Keratinocyte (primary cell): Measurements from ENCODE around the gene KCNAB2. TPM values are rescaled to one million over a fixed set of nuclear protein-coding genes. Genes with fewer than 3 reads are reported as not detected.

Experiments used
- DNase-seq: peaks from one replicate; pipeline ENCODE4 v3.0.0-alpha.2; 2011; ENCODE audit warnings: low read depth, missing footprints, low spot score
- FAIRE-seq: peaks from 2 replicates; lab custom pipeline; 2011; peaks lifted over from hg19 to GRCh38; lab: Jason Lieb, UNC
- H2AFZ ChIP-seq: 2 replicates; pipeline ENCODE4 v1.6.0; 2012; ENCODE audit warnings: low read length, control low read depth, inconsistent platforms; ENCODE audit not compliant: control insufficient read depth
- H3K27ac ChIP-seq: 2 replicates; pipeline ENCODE4 v1.5.1; 2011; ENCODE audit warnings: low read length; ENCODE audit not compliant: control insufficient read depth, insufficient read depth
- H3K27me3 ChIP-seq: 3 replicates; pipeline ENCODE4 v1.6.0; 2011; ENCODE audit warnings: low read length; ENCODE audit not compliant: control insufficient read depth, insufficient read depth; ENCODE audit errors: extremely low read depth
- H3K36me3 ChIP-seq, 2 experiments: 2 replicates in 1 of 2; 3 replicates in 1 of 2; pipeline ENCODE4 v1.5.1; 2011; ENCODE audit warnings: low read length in 2 of 2, mild to moderate bottlenecking in 1 of 2; ENCODE audit not compliant: control insufficient read depth in 2 of 2, insufficient read depth in 2 of 2; ENCODE audit errors: extremely low read depth in 1 of 2
- H3K4me1 ChIP-seq: 3 replicates; pipeline ENCODE4 v1.5.1; 2011; ENCODE audit warnings: low read length; ENCODE audit not compliant: control insufficient read depth, insufficient read depth; ENCODE audit errors: extremely low read depth
- H3K4me2 ChIP-seq: 3 replicates; pipeline ENCODE4 v1.6.0; 2011; ENCODE audit warnings: low read depth, low read length; ENCODE audit not compliant: control insufficient read depth, insufficient read depth; ENCODE audit errors: extremely low read depth
- H3K4me3 ChIP-seq, 3 experiments: fragments of 200-600 bp in 1 of 3; sonication (generic) in 1 of 3; 2 replicates in 2 of 3; 3 replicates in 1 of 3; pipeline ENCODE4 v1.5.1; 2011 to 2016; ENCODE audit warnings: low read length in 3 of 3, mild to moderate bottlenecking in 3 of 3, control low read depth in 2 of 3, inconsistent platforms in 1 of 3, low read depth in 1 of 3, mixed read lengths in 1 of 3, mixed run types in 1 of 3, moderate library complexity in 1 of 3; ENCODE audit not compliant: control insufficient read depth in 2 of 3, insufficient read depth in 2 of 3; ENCODE audit errors: extremely low read depth in 1 of 3
- H3K79me2 ChIP-seq: 2 replicates; pipeline ENCODE4 v1.6.0; 2012; ENCODE audit warnings: low read length; ENCODE audit not compliant: control insufficient read depth, insufficient read depth
- H3K9ac ChIP-seq: 3 replicates; pipeline ENCODE4 v1.6.0; 2011; ENCODE audit warnings: low read length; ENCODE audit not compliant: control insufficient read depth, insufficient read depth; ENCODE audit errors: extremely low read depth
- H3K9me1 ChIP-seq: 3 replicates; pipeline ENCODE4 v1.6.0; 2011; ENCODE audit warnings: low read length; ENCODE audit not compliant: control insufficient read depth, insufficient read depth; ENCODE audit errors: extremely low read depth
- H3K9me3 ChIP-seq: 2 replicates; pipeline ENCODE4 v1.5.1; 2012; ENCODE audit warnings: low read depth, low read length; ENCODE audit not compliant: control insufficient read depth
- H4K20me1 ChIP-seq: 3 replicates; pipeline ENCODE4 v1.6.0; 2011; ENCODE audit warnings: low read length; ENCODE audit not compliant: control insufficient read depth, insufficient read depth; ENCODE audit errors: extremely low read depth
- CTCF ChIP-seq, 3 experiments: IDR thresholded peaks in 1 of 3; conservative IDR thresholded peaks in 1 of 3; optimal IDR thresholded peaks in 1 of 3; 2 replicates in 2 of 3; 3 replicates in 1 of 3; pipeline versions ENCODE3 to v1.5.1; 2011; ENCODE audit warnings: low read length in 3 of 3, mild to moderate bottlenecking in 3 of 3, moderate library complexity in 2 of 3, control low read depth in 1 of 3, inconsistent platforms in 1 of 3; ENCODE audit not compliant: insufficient read depth in 2 of 3; ENCODE audit errors: extremely low read depth in 1 of 3
- EZH2 ChIP-seq: IDR thresholded peaks from one replicate; pipeline ENCODE4 v1.6.1; 2012; ENCODE audit warnings: inconsistent platforms, mild to moderate bottlenecking, low read length, moderate library complexity
- dilution Hi-C: fragments of 300-500 bp; cut with MboI; formaldehyde crosslinking; loops from one replicate; pipeline ENCODE4 v1.7.0; 2020; ENCODE audit warnings: low sequenced_read_pairs; ENCODE audit not compliant: extremely low pct_ligation_motif_present
- polyA plus RNA-seq, 5 experiments: library from polyadenylated mRNA; depleted of rRNA in 3 of 5; stranded (reverse) in 3 of 5; stranded (forward) in 1 of 5; unstranded in 1 of 5; fragments of >200 nt; gene quantifications; 1 replicate in 1 of 5; 2 replicates in 3 of 5; 3 replicates in 1 of 5; pipeline versions ENCODE4 v1.2.1 to v1.2.3, GENCODE V29; 2011 to 2012; ENCODE audit warnings: missing spikeins in 2 of 5, low read depth in 1 of 5, low replicate concordance in 1 of 5

The KCNAB2 gene
- polyA plus RNA-seq, 1 donor (not counting 4 experiments of a cell fraction or from before 2014, with no cell fraction given): 1.8 TPM

- no peak overlapping the region for H3K27ac ChIP-seq
- H3K9ac ChIP-seq: no peak overlapping the region
- H3K4me1 ChIP-seq: peaks cover 21% of the 10 kb centered on the region
- dilution Hi-C loops: no loop called here
- FAIRE-seq (no peak), DNase-seq (no peak)
- H3K4me3 ChIP-seq: no peak overlapping the region
- H2AFZ ChIP-seq: no peak overlapping the region
- H3K27me3 ChIP-seq: peaks cover 11% of the 10 kb centered on the region
- H3K9me3 ChIP-seq: no peaks in the 10 kb centered on the region
- H3K9me1 ChIP-seq: no peaks in the 10 kb centered on the region
- no peak for TF ChIP-seq CTCF (optimal IDR thresholded peaks at IDR 0.05 in 1 of 3, IDR thresholded peaks at IDR 0.05 in 1 of 3, conservative IDR thresholded peaks at IDR 0.05 in 1 of 3; ENCODE audit: extremely low read depth in 1 of 3, insufficient read depth in 2 of 3, low read length in 3 of 3)
- no peak for TF ChIP-seq EZH2
- no peaks in the 10 kb centered on the region for H3K36me3 ChIP-seq
- peaks cover 7% of the 10 kb centered on the region for H4K20me1 ChIP-seq
- no peak overlapping the region for H3K4me2 ChIP-seq
- H3K79me2 ChIP-seq: no peaks in the 10 kb centered on the region
Observed at GRCh38 chr1:6023346-6023745, 22.3 kb upstream of the KCNAB2 start.

- H3K4me2 ChIP-seq: no peak overlapping the region
- no peak overlapping the region for H3K4me3 ChIP-seq
- H3K4me1 ChIP-seq: peaks cover 21% of the 10 kb centered on the region
- FAIRE-seq (no peak), DNase-seq (no peak)
- no peaks in the 10 kb centered on the region for H3K9me1 ChIP-seq
- no peaks in the 10 kb centered on the region for H3K9me3 ChIP-seq
- H3K36me3 ChIP-seq: no peaks in the 10 kb centered on the region
- H3K79me2 ChIP-seq: no peaks in the 10 kb centered on the region
- no peak overlapping the region for H3K27ac ChIP-seq
- dilution Hi-C loops: no loop called here
- H3K27me3 ChIP-seq: peaks cover 12% of the 10 kb centered on the region
- peaks cover 7% of the 10 kb centered on the region for H4K20me1 ChIP-seq
- no peak overlapping the region for H2AFZ ChIP-seq
- TF ChIP-seq EZH2 (no peak), CTCF (optimal IDR thresholded peaks at IDR 0.05 in 1 of 3, IDR thresholded peaks at IDR 0.05 in 1 of 3, conservative IDR thresholded peaks at IDR 0.05 in 1 of 3; ENCODE audit: extremely low read depth in 1 of 3, insufficient read depth in 2 of 3, low read length in 3 of 3) (no peak)
- no peak overlapping the region for H3K9ac ChIP-seq
Observed at GRCh38 chr1:6024376-6024775, 21.3 kb upstream of the KCNAB2 start.
